Fibroblast of the aortic adventitia (primary cell): ENCODE measurements around the gene TMEM271. TPM values are rescaled to one million over a fixed set of nuclear protein-coding genes. Genes with fewer than 3 reads are reported as not detected.

Experiments used
- DNase-seq: peaks from one replicate; pipeline ENCODE4 v3.0.0-alpha.2; 2010; ENCODE audit warnings: low read depth
- H3K4me3 ChIP-seq: 2 replicates; pipeline ENCODE4 v1.5.1; 2011; ENCODE audit warnings: low read depth, mild to moderate bottlenecking, control low read depth, low read length, moderate library complexity
- total RNA-seq: library from RNA; depleted of rRNA; stranded (reverse); fragments of >200 nt; gene quantifications from 2 replicates; pipeline ENCODE4 v1.2.3, GENCODE V29; 2012; ENCODE audit warnings: low replicate concordance
- TF ChIP-seq, protein P1 (sequence below): IDR thresholded peaks from 2 replicates; pipeline ENCODE4 v1.5.1; 2011; ENCODE audit warnings: mild to moderate bottlenecking, low read length, control low read depth, inconsistent platforms; ENCODE audit not compliant: insufficient read depth

TMEM271 gene
- total RNA-seq, 1 donor, result not detected

DNA sequence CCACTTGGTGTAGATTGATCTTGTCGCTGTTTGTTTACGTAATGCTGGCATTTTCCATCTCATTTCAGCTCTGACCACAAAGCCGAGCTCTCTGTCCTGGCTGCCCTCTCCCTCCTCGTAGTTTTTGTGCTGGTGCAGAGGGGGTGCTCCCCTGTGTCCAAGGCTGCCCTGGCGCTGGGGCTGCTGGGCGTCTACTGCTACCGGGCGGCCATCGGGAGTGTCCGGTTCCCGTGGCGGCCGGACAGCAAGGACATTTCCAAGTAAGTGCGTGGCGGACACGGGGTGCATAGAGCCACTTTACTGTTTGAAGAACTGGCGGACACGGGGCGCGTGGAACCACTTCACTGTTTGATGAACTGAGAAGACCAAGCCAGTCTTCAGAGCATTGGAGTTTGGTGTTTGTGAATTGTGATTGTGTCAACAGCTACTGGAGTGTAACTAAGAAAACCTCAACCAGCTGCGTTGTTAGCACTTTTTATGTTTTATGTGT lies 49.1 kb downstream of the TMEM271 start:
- TF ChIP-seq, protein P1, sequence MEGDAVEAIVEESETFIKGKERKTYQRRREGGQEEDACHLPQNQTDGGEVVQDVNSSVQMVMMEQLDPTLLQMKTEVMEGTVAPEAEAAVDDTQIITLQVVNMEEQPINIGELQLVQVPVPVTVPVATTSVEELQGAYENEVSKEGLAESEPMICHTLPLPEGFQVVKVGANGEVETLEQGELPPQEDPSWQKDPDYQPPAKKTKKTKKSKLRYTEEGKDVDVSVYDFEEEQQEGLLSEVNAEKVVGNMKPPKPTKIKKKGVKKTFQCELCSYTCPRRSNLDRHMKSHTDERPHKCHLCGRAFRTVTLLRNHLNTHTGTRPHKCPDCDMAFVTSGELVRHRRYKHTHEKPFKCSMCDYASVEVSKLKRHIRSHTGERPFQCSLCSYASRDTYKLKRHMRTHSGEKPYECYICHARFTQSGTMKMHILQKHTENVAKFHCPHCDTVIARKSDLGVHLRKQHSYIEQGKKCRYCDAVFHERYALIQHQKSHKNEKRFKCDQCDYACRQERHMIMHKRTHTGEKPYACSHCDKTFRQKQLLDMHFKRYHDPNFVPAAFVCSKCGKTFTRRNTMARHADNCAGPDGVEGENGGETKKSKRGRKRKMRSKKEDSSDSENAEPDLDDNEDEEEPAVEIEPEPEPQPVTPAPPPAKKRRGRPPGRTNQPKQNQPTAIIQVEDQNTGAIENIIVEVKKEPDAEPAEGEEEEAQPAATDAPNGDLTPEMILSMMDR, result no peak
- no peak for DNase-seq
- no peak overlapping the region for H3K4me3 ChIP-seq

DNA sequence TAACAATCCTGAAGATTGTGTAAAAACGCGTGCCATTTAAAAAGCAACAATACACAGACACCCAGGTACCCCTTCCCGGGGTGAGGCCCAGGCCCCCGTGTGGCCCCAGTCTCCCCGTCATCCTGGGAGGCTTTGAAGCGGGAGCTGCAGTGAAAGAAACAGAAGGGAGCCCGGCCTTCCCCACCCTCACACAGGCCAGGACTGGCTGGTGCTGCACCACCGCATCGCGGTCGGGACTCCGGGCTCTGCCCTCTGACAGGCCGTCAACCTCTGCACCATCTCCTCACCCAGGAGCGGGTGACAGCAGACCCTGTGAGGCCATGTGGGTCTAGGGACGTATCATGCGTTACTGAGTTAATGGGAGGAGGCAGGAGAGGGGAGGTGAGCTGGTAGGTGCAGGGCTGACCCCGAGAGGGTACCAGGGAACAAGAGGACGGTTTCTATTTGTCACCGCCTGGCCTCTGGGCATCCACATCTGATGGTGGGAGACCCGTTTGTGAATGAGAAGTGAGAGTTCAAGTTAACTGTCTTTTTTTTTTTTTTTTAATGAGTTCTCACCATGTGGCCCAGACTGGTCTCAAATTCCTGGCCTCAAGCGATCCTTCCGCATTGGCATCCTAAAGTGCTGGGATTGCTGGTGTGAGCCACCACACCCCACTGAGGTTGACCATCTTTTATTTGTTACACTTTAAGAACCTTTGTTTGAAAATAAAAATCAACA lies 49.7 kb downstream of the TMEM271 start:
- TF ChIP-seq, protein P1, result no peak
- H3K4me3 ChIP-seq, result no peak overlapping the region
- no peak for DNase-seq

DNA sequence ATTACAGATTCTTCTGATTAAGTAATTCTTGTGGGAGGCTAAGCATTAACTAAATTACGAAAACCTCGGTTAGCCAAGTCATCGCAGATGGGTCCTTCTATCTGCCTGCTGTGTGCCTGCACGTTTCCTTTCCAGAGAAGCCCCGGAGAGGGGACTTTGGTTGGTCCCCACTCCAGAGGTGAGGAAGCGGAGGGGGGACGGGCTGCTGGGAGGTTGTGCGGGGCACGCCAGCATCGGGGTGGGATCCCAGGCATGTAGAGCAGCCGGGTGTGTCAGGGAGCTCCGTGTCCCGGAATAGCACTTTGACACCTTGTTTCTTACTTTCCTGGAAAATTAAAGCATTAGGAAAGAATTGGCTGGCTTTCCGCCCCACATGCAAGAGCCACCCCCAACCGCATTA lies 50.4 kb downstream of the TMEM271 start:
- no peak overlapping the region for H3K4me3 ChIP-seq
- no peak for DNase-seq
- TF ChIP-seq, protein P1, result no peak

DNA sequence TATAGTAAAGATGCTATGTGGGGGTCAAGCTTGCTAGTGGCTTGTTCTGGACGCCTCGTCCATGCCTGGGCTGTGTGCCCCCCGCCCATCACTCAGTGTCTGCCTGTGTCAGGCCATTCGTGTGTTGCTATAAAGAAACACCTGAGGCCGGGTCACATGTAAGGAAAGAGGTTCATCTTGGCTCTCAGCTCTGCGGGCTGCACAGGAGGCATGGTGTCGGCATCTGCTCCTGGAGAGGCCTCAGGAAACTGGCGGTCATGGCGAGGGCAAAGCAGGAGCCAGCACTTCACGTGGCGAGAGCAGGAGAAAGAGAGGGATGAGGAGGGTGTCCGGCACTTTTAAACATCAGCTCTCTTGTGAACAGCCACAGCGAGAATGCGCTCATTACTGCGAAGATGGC lies 51.9 kb downstream of the TMEM271 start:
- TF ChIP-seq, protein P1, result no peak
- DNase-seq, result no peak
- no peak overlapping the region for H3K4me3 ChIP-seq

Other genes starting within 250 kb of the TMEM271 start
- 16.3 and 21.2 TPM in 2 replicates for gene ZNF141, start 238.5 kb downstream of the TMEM271 start, total RNA-seq
- 15.9 and 39.4 TPM in 2 replicates for gene ZNF721, start 77.1 kb downstream of the TMEM271 start, total RNA-seq
- 34.1 and 62.7 TPM in 2 replicates for gene PIGG, start 77.1 kb downstream of the TMEM271 start, total RNA-seq
- not detected in 2 replicates for gene PDE6B, start 49.3 kb upstream of the TMEM271 start, total RNA-seq
- 74.3 and 195 TPM in 2 replicates for gene ATP5ME, start 98.0 kb upstream of the TMEM271 start, total RNA-seq
- gene MYL5, start 98.2 kb upstream of the TMEM271 start, total RNA-seq, result 11.0 and 20.4 TPM in 2 replicates
- gene SLC49A3, start 112.9 kb upstream of the TMEM271 start, total RNA-seq, result 5.6 and 11.6 TPM in 2 replicates
- gene PCGF3, start 129.5 kb upstream of the TMEM271 start, total RNA-seq, result 15.0 and 24.2 TPM in 2 replicates
- gene CPLX1, start 249.8 kb upstream of the TMEM271 start, total RNA-seq, result not detected in 2 replicates